ENCODE results near the gene STARD13. TPM values are rescaled to one million over a fixed set of nuclear protein-coding genes. Genes with fewer than 3 reads are reported as not detected.

The STARD13 gene
- total RNA-seq, 1 experiment from 2014 or later, result 2.1 TPM

- Histone ChIP-seq H3K27me3 (ENCODE audit: insufficient read depth, low read length) (no peaks in the 10 kb centered on the region), H2AK5ac (ENCODE audit: insufficient read length, low read length) (no peak overlapping the region), H4K91ac (ENCODE audit: insufficient read length, low read depth, low read length) (no peak overlapping the region), H3K56ac (ENCODE audit: insufficient read length, low read depth, low read length) (no peak overlapping the region), H3K4me2 (ENCODE audit: insufficient read depth, insufficient read length, low read length) (no peak overlapping the region), H3K9ac (ENCODE audit: extremely low read depth, insufficient read length, low read length) (no peak overlapping the region), H3K23me2 (ENCODE audit: insufficient read length, low read depth, low read length, poor library complexity, severe bottlenecking) (no peaks in the 10 kb centered on the region), H4K20me1 (ENCODE audit: control insufficient read depth, insufficient read depth, insufficient read length) (no peaks in the 10 kb centered on the region), H3K4me1 (ENCODE audit: insufficient read depth, low read length) (no peaks in the 10 kb centered on the region; the same call in 1 of the 2 replicates), H2BK120ac (ENCODE audit: low read depth, low read length, poor library complexity, severe bottlenecking) (no peak overlapping the region), H3K79me1 (ENCODE audit: insufficient read depth, low read depth, low read length, poor library complexity, severe bottlenecking) (no peaks in the 10 kb centered on the region), H3K18ac (ENCODE audit: insufficient read length, low read depth, low read length) (no peak overlapping the region), H2BK12ac (ENCODE audit: insufficient read length, low read depth, low read length) (no peak overlapping the region), H3K27ac (ENCODE audit: insufficient read length, low read depth, low read length) (no peak overlapping the region), H2BK15ac (ENCODE audit: low read depth, low read length) (no peak overlapping the region), H4K5ac (ENCODE audit: insufficient read length, low read depth, low read length) (no peak overlapping the region), H3K14ac (ENCODE audit: insufficient read depth, low read length) (no peak overlapping the region), H3K23ac (ENCODE audit: insufficient read length, low read depth, low read length) (no peak overlapping the region), H3T11ph (ENCODE audit: low read length) (no peak overlapping the region), H4K8ac (replicated peaks; ENCODE audit: insufficient read length, low read depth, low read length) (no peak overlapping the region), H3K79me2 (ENCODE audit: insufficient read depth, low read length) (no peaks in the 10 kb centered on the region), H2BK20ac (ENCODE audit: low read depth, low read length, poor library complexity, severe bottlenecking) (no peak overlapping the region), H2BK5ac (ENCODE audit: insufficient read length, low read length) (no peak overlapping the region), H3K9me3 (ENCODE audit: control insufficient read depth, low read depth, low read length) (no peaks in the 10 kb centered on the region), H2AFZ (ENCODE audit: low read length) (no peak overlapping the region), H3K4ac (ENCODE audit: low read depth, low read length) (no peak overlapping the region)
- H3K27me3 Mint-ChIP-seq (ENCODE audit: low read depth), result no peaks in the 10 kb centered on the region
- no peaks in the 10 kb centered on the region; a peak in 1 of 7 replicates for H3K36me3 Mint-ChIP-seq (ENCODE audit: insufficient read depth in 1 of 3, low read depth in 3 of 3)
- H3K4me3 Mint-ChIP-seq, result no peak overlapping the region
- H3K9me3 Mint-ChIP-seq, result no peaks in the 10 kb centered on the region; a peak in 1 of 5 replicates
- peaks cover 22 to 24% of the 10 kb centered on the region in 2 experiments for H3K4me1 Mint-ChIP-seq
- DNase-seq, result no peak
- no CpG with 5 or more reads among the region's 2 CpGs for WGBS (ENCODE audit: extremely low coverage, insufficient read length, low lambda C conversion rate)
- H3K27ac Mint-ChIP-seq, result no peak overlapping the region
- no peak for TF ChIP-seq CTCF (conservative IDR thresholded peaks at IDR 0.05)
Observed at GRCh38 chr13:33070713-33071112, 214.8 kb downstream of the STARD13 start.

All from H9 (cell line).